Activated CD4-positive, alpha-beta T cell treated with anti-CD3 and anti-CD28 coated beads for 36 hours (primary cell): ENCODE results near the gene CCDC9B. TPM values are rescaled to one million over a fixed set of nuclear protein-coding genes. Genes with fewer than 3 reads are reported as not detected.

Experiments used
- ATAC-seq: fragments of 200-7000 bp; cut with Tn5 transposase; one replicate; pipeline ENCODE4 v1.10.0; 2021; ENCODE audit warnings: mild to moderate bottlenecking, moderate library complexity
- CTCF ChIA-PET: fragments of 350-600 bp; sonication (Branson Sonifier 250); formaldehyde crosslinking; loops from one replicate; lab custom pipeline; 2021; ENCODE audit warnings: antibody characterized with exemption; lab: Charles Lee
- POLR2A ChIA-PET: fragments of 350-600 bp; sonication (Branson Sonifier 250); formaldehyde crosslinking; loops from one replicate; lab custom pipeline; 2021; ENCODE audit warnings: antibody characterized with exemption, inconsistent platforms; lab: Charles Lee
- DNase-seq: peaks from one replicate; pipeline ENCODE4 v3.0.0-alpha.2; 2020
- H3K27ac Mint-ChIP-seq: one replicate; pipeline ENCODE4 v1.8.0; 2021; ENCODE audit warnings: mixed read lengths
- H3K27me3 Mint-ChIP-seq: one replicate; pipeline ENCODE4 v1.8.0; 2021; ENCODE audit warnings: mixed read lengths
- H3K36me3 Mint-ChIP-seq: one replicate; pipeline ENCODE4 v1.8.0; 2021; ENCODE audit warnings: low read depth, mixed read lengths
- H3K4me1 Mint-ChIP-seq: one replicate; pipeline ENCODE4 v1.8.0; 2021; ENCODE audit warnings: mixed read lengths
- H3K4me3 Mint-ChIP-seq: one replicate; pipeline ENCODE4 v1.8.0; 2021; ENCODE audit warnings: mild to moderate bottlenecking, moderate library complexity, mixed read lengths
- H3K9me3 Mint-ChIP-seq: one replicate; pipeline ENCODE4 v1.8.0; 2021; ENCODE audit warnings: low read depth, mixed read lengths
- intact Hi-C, 2 experiments: fragments of 100-400 bp; cut with DNase I in 1 of 2; cut with micrococcal nuclease in 1 of 2; formaldehyde crosslinking; loops; one replicate each; pipeline versions ENCODE4 v1.14.2 to v1.15.1; 2022 to 2024; cut with DNase I, micrococcal nuclease
- total RNA-seq, 2 experiments: library from RNA; stranded (reverse); gene quantifications; one replicate each; pipeline ENCODE4 v1.2.3, GENCODE V29; 2021

CCDC9B gene
- total RNA-seq, 2 experiments from 2014 or later, result 0.65 to 0.98 TPM

- ATAC-seq, result no peak
- no peaks in the 10 kb centered on the region for H3K9me3 Mint-ChIP-seq
- no peak overlapping the region for H3K4me3 Mint-ChIP-seq
- CTCF ChIA-PET, result interaction anchor here (1.2 to 21.7 kb wide), 5 partner anchors 7 to 100 kb away, joined by 5 to 393 read pairs (median 135); partner anchors contain the start of genes CCDC9B and PLCB2
- intact Hi-C loops, result no loop called here
- no peak overlapping the region for H3K27ac Mint-ChIP-seq
- H3K36me3 Mint-ChIP-seq, result no peaks in the 10 kb centered on the region
- peaks cover 22% of the 10 kb centered on the region for H3K4me1 Mint-ChIP-seq
- H3K27me3 Mint-ChIP-seq, result peaks cover 2% of the 10 kb centered on the region
- POLR2A ChIA-PET, result no interaction called here
- no peak for DNase-seq
Measured at GRCh38 chr15:40317580-40317979, 23.2 kb downstream of the CCDC9B start.

GRCh38 chr15:40316931-40317330 is 23.8 kb downstream of the CCDC9B start:
- Mint-ChIP-seq H3K27me3 (peaks cover 2% of the 10 kb centered on the region), H3K36me3 (no peaks in the 10 kb centered on the region), H3K4me1 (peaks cover 18% of the 10 kb centered on the region), H3K9me3 (no peaks in the 10 kb centered on the region), H3K27ac (no peak overlapping the region), H3K4me3 (no peak overlapping the region)
- CTCF ChIA-PET, result interaction anchor here (0.5 to 21.7 kb wide), 7 partner anchors 7 to 105 kb away, joined by 3 to 393 read pairs (median 41); partner anchors contain the start of genes CCDC9B and PLCB2
- POLR2A ChIA-PET, result no interaction called here
- intact Hi-C loops, result no loop called here
- DNase-seq, result no peak
- no peak for ATAC-seq

GRCh38 chr15:40314723-40315276 is 25.9 kb downstream of the CCDC9B start:
- H3K36me3 Mint-ChIP-seq, result no peaks in the 10 kb centered on the region
- H3K27ac Mint-ChIP-seq, result no peak overlapping the region
- CTCF ChIA-PET, result interaction anchor here (0.7 to 21.7 kb wide), 9 partner anchors 9 to 1131 kb away, joined by 3 to 393 read pairs (median 4); partner anchors contain the start of genes BAHD1, INAFM2 and IVD
- ATAC-seq (no peak), DNase-seq (no peak)
- intact Hi-C loops, result no loop called here
- POLR2A ChIA-PET, result no interaction called here
- H3K9me3 Mint-ChIP-seq, result no peaks in the 10 kb centered on the region
- H3K4me3 Mint-ChIP-seq, result no peak overlapping the region
- peaks cover 2% of the 10 kb centered on the region for H3K27me3 Mint-ChIP-seq
- peaks cover 14% of the 10 kb centered on the region for H3K4me1 Mint-ChIP-seq

- no peak overlapping the region for H3K4me3 Mint-ChIP-seq
- CTCF ChIA-PET, result interaction anchor here (0.6 to 21.7 kb wide), 10 partner anchors 6 to 1130 kb away, joined by 3 to 393 read pairs (median 4); partner anchors contain the start of gene INAFM2
- H3K27ac Mint-ChIP-seq, result no peak overlapping the region
- no peaks in the 10 kb centered on the region for H3K9me3 Mint-ChIP-seq
- peak; percentile 64 for DNase-seq
- POLR2A ChIA-PET, result interaction anchor here (0.8 kb wide), 1 partner anchor 14 kb away, joined by 3 read pairs; no protein-coding TSS in a partner anchor
- H3K4me1 Mint-ChIP-seq, result peaks cover 25% of the 10 kb centered on the region
- H3K36me3 Mint-ChIP-seq, result no peaks in the 10 kb centered on the region
- peak; percentile 47 for ATAC-seq
- H3K27me3 Mint-ChIP-seq, result peaks cover 2% of the 10 kb centered on the region
- intact Hi-C loops, result no loop called here
Measured at GRCh38 chr15:40313531-40314398, 27.0 kb downstream of the CCDC9B start.

GRCh38 chr15:40312370-40313158 is 28.2 kb downstream of the CCDC9B start:
- ATAC-seq, result no peak
- intact Hi-C loops, result no loop called here
- H3K36me3 Mint-ChIP-seq, result no peaks in the 10 kb centered on the region
- no peak overlapping the region for H3K27ac Mint-ChIP-seq
- no peaks in the 10 kb centered on the region for H3K9me3 Mint-ChIP-seq
- no peak overlapping the region for H3K4me3 Mint-ChIP-seq
- peaks cover 28% of the 10 kb centered on the region for H3K4me1 Mint-ChIP-seq
- ChIA-PET CTCF (interaction anchor here (0.6 to 21.7 kb wide), 8 partner anchors 7 to 103 kb away, joined by 3 to 393 read pairs (median 16); partner anchors contain the start of genes CCDC9B and INAFM2), POLR2A (interaction anchor here (0.6 kb wide), 1 partner anchor 303 kb away, joined by 8 read pairs; no protein-coding TSS in a partner anchor)
- peaks cover 2% of the 10 kb centered on the region for H3K27me3 Mint-ChIP-seq
- no peak for DNase-seq

- H3K36me3 Mint-ChIP-seq, result no peaks in the 10 kb centered on the region
- ChIA-PET CTCF (interaction anchor here (0.9 to 21.7 kb wide), 9 partner anchors 9 to 57 kb away, joined by 3 to 393 read pairs (median 6); partner anchors contain the start of genes CCDC9B and INAFM2), POLR2A (no interaction called here)
- ATAC-seq (no peak), DNase-seq (no peak)
- H3K4me1 Mint-ChIP-seq, result peaks cover 35% of the 10 kb centered on the region
- no peak overlapping the region for H3K27ac Mint-ChIP-seq
- H3K4me3 Mint-ChIP-seq, result no peak overlapping the region
- H3K9me3 Mint-ChIP-seq, result no peaks in the 10 kb centered on the region
- no peaks in the 10 kb centered on the region for H3K27me3 Mint-ChIP-seq
- intact Hi-C loops, result loop anchor here (1.0 kb wide), 1 partner anchor 32 kb away; no protein-coding TSS in a partner anchor
Measured at GRCh38 chr15:40310993-40311392, 29.7 kb downstream of the CCDC9B start.

- Mint-ChIP-seq H3K27me3 (no peaks in the 10 kb centered on the region), H3K4me3 (peak overlapping the region; percentile 91), H3K36me3 (no peaks in the 10 kb centered on the region), H3K9me3 (no peaks in the 10 kb centered on the region), H3K4me1 (peaks cover 37% of the 10 kb centered on the region), H3K27ac (peak overlapping the region; percentile 97)
- ChIA-PET CTCF (interaction anchor here (0.5 to 21.7 kb wide), 29 partner anchors 9 to 523 kb away, joined by 3 to 393 read pairs (median 4); partner anchors contain the start of genes ANKRD63, CCDC9B, DISP2 and INAFM2), POLR2A (interaction anchor here (0.8 kb wide), 1 partner anchor 31 kb away, joined by 3 read pairs; no protein-coding TSS in a partner anchor)
- DNase-seq (peak; percentile 85), ATAC-seq (peak; percentile 30)
- intact Hi-C loops, result loop anchor here (1.0 kb wide), 1 partner anchor 31 kb away; no protein-coding TSS in a partner anchor
Measured at GRCh38 chr15:40310001-40310959, 30.5 kb downstream of the CCDC9B start.

- peak overlapping the region; percentile 97 for H3K27ac Mint-ChIP-seq
- DNase-seq, result no peak
- CTCF ChIA-PET, result interaction anchor here (0.5 to 21.7 kb wide), 31 partner anchors 8 to 522 kb away, joined by 3 to 393 read pairs (median 4); partner anchors contain the start of genes ANKRD63, CCDC9B, DISP2 and INAFM2
- H3K9me3 Mint-ChIP-seq, result no peaks in the 10 kb centered on the region
- no peak for ATAC-seq
- no peaks in the 10 kb centered on the region for H3K36me3 Mint-ChIP-seq
- peaks cover 40% of the 10 kb centered on the region for H3K4me1 Mint-ChIP-seq
- POLR2A ChIA-PET, result interaction anchor here (0.8 kb wide), 1 partner anchor 30 kb away, joined by 3 read pairs; no protein-coding TSS in a partner anchor
- peak overlapping the region; percentile 91 for H3K4me3 Mint-ChIP-seq
- intact Hi-C loops, result loop anchor here in 1 of 2 experiments (10.0 kb wide), 1 partner anchor 525 kb away; the partner anchor contains the start of gene FSIP1
- H3K27me3 Mint-ChIP-seq, result no peaks in the 10 kb centered on the region
Measured at GRCh38 chr15:40309344-40309862, 31.3 kb downstream of the CCDC9B start.

GRCh38 chr15:40307421-40308211 is 33.1 kb downstream of the CCDC9B start, which contains the start of gene PLCB2:
PLCB2 (minus strand) TSS chr15:40307935; CDS start chr15:40307672, 263 bp downstream.
- ATAC-seq (peak; percentile 79), DNase-seq (peak; percentile 83)
- H3K27ac Mint-ChIP-seq, result peak within 1 kb of the TSS; percentile 97
- H3K9me3 Mint-ChIP-seq, result no peaks in the 10 kb centered on the region
- intact Hi-C loops, result loop anchor here (1.0 to 10.0 kb wide), 6 partner anchors 16 to 523 kb away; partner anchors contain the start of genes INAFM2 (in 2 of the 2), FSIP1 (in 1 of the 2) and SRP14 (in 1 of the 2)
- ChIA-PET POLR2A (interaction anchor here (0.6 to 1.5 kb wide), 5 partner anchors 16 to 102 kb away, joined by 3 to 7 read pairs (median 5); partner anchors contain the start of genes INAFM2 and IVD), CTCF (interaction anchor here (0.6 to 21.7 kb wide), 33 partner anchors 12 to 771 kb away, joined by 3 to 393 read pairs (median 4); partner anchors contain the start of genes ANKRD63, CCDC9B, INAFM2 and KNSTRN)
- H3K4me1 Mint-ChIP-seq, result peaks cover 31% of the 10 kb centered on the region
- peak within 1 kb of the TSS; percentile 91 for H3K4me3 Mint-ChIP-seq
- no peaks in the 10 kb centered on the region for H3K27me3 Mint-ChIP-seq
- peaks cover 4% of the 10 kb centered on the region for H3K36me3 Mint-ChIP-seq
